A549 treated with ZK216348 at 1 μM for 4 hours (cell line): Measurements from ENCODE around the gene EGFR. TPM values are rescaled to one million over a fixed set of nuclear protein-coding genes. Genes with fewer than 3 reads are reported as not detected.

Experiments
- total RNA-seq: library from RNA; stranded (reverse); fragments of 200-300 nt; extraction: Qiagen RNA extraction; gene quantifications from 5 replicates; pipeline ENCODE4 v1.2.3, GENCODE V29; 2022; ENCODE audit warnings: low read depth

EGFR gene
- total RNA-seq, result 80.6 to 138 TPM (median 108 TPM) in 5 replicates

GRCh38 chr7:55018361-55019190, at the start of gene EGFR:
Gene EGFR (plus strand): TSS chr7:55019017. CDS start chr7:55019278, 261 bp downstream.

